K562 (cell line): ENCODE results near the gene PTAFR.

ENCODE experiments used
- CTCF ChIP-seq, 3 experiments: IDR thresholded peaks in 2 of 3; conservative IDR thresholded peaks in 1 of 3; 2 replicates each; pipeline ENCODE4 v1.5.1; 2011 to 2012; ENCODE audit warnings: low read length in 3 of 3, mild to moderate bottlenecking in 3 of 3, control low read depth in 2 of 3, improper control_type of control experiment in 1 of 3, inconsistent platforms in 1 of 3, low read depth in 1 of 3, mixed read lengths in 1 of 3, moderate library complexity in 1 of 3; ENCODE audit not compliant: insufficient read depth in 2 of 3
- FOXM1 ChIP-seq, 2 experiments: fragments of 450-650 bp in 1 of 2; sonication (generic) in 1 of 2; formaldehyde crosslinking in 1 of 2; IDR thresholded peaks; 2 replicates each; pipeline versions ENCODE4 v1.6.1 to v1.9.0; 2017 to 2022; ENCODE audit warnings: low read depth in 2 of 2, mild to moderate bottlenecking in 2 of 2, missing genetic modification reagents in 1 of 2, moderate library complexity in 1 of 2
- KDM1A ChIP-seq, 2 experiments: fragments of 450-650 bp; IDR thresholded peaks; 2 replicates each; pipeline ENCODE4 v1.6.1; 2016; ENCODE audit warnings: mild to moderate bottlenecking in 2 of 2
- KDM4B ChIP-seq, 2 experiments: fragments of 450-650 bp in 1 of 2; sonication (generic) in 1 of 2; IDR thresholded peaks; 2 replicates each; pipeline ENCODE4 v1.6.1; 2016 to 2017; ENCODE audit warnings: borderline replicate concordance in 2 of 2, antibody characterized with exemption in 1 of 2, low read depth in 1 of 2, mild to moderate bottlenecking in 1 of 2
- NFE2 ChIP-seq: IDR thresholded peaks from 2 replicates; pipeline ENCODE4 v1.6.1; 2014; ENCODE audit warnings: antibody characterized with exemption, low read depth
- STAG1 ChIP-seq: sonication (generic); formaldehyde crosslinking; IDR thresholded peaks from 2 replicates; pipeline ENCODE4 v1.5.0; 2020; ENCODE audit warnings: missing genetic modification reagents, borderline replicate concordance
- ZNF274 ChIP-seq: IDR thresholded peaks from 2 replicates; pipeline ENCODE4 v1.6.1; 2011; ENCODE audit warnings: low read depth, mild to moderate bottlenecking, low read length, moderate library complexity, borderline replicate concordance

DNA sequence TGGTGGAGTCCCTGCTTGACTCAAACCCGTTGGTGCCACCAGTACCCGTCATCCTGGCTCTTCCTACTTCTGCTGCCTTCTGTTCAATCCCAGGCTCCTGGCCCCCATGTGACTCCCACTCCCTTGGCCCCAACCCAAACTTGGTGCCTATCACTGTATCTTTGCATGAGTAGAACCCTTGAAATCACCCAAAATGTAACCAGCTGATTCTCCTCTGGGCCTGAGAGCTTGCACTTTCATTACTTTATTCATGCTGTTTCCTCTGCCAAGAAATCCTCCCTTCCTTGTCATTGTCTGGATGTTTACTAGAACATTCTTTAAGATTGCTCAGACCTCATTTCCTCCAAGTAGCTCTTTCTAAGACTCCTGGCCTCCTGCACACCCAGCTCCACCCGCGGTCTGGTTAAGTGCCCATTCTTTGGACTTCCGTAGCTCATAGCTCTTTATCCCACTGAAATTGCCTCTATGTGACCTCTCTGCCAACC, 15.7 kb downstream of the PTAFR start:
- TF ChIP-seq KDM1A (IDR thresholded peaks at IDR 0.05) (no peak), ZNF274 (no peak), STAG1 (CRISPR knock-in tag) (no peak), CTCF (IDR thresholded peaks at IDR 0.05 in 2 of 3, conservative IDR thresholded peaks at IDR 0.05 in 1 of 3; ENCODE audit: insufficient read depth in 2 of 3, low read depth in 1 of 3, low read length in 3 of 3) (no peak), NFE2 (no peak), FOXM1 (IDR thresholded peaks at IDR 0.05; ENCODE audit: low read depth) (no peak), FOXM1 (CRISPR knock-in tag; IDR thresholded peaks at IDR 0.05; ENCODE audit: low read depth) (no peak), KDM4B (IDR thresholded peaks at IDR 0.05; ENCODE audit: borderline replicate concordance in 2 of 2, low read depth in 1 of 2) (no peak)
